Body of pancreas (tissue), 4 donors: ENCODE measurements around the gene YWHAG.

Source experiments
- CTCF ChIP-seq, 7 experiments: fragments of 450-650 bp in 4 of 7; fragments of 200-600 bp in 3 of 7; sonication (generic) in 3 of 7; IDR thresholded peaks; one replicate each; pipeline ENCODE4 v1.5.1; 2016 to 2019; ENCODE audit warnings: antibody characterized with exemption in 7 of 7
- POLR2A ChIP-seq, 3 donors: fragments of 450-650 bp; IDR thresholded peaks; one replicate each; pipeline ENCODE4 v1.6.1; 2016; ENCODE audit warnings: antibody characterized with exemption in 3 of 3, mild to moderate bottlenecking in 2 of 3

GRCh38 chr7:76359111-76359977, 553 bp upstream of the YWHAG start:
- peak; percentile 49 to 95 (median 93) for TF ChIP-seq CTCF (IDR thresholded peaks at IDR 0.05)
- TF ChIP-seq POLR2A (IDR thresholded peaks at IDR 0.05) = peak in 1 of 3 donors; percentile 5
